Nephron (organoid): ENCODE data around the gene NAA10.
A peak's percentile ranks its signal among the peaks of the same experiment; 100 is the strongest.

Experiments used
- H3K27ac Mint-ChIP-seq, 3 experiments: 2 replicates each; pipeline ENCODE4 v1.8.0; 2020; ENCODE audit warnings: mixed read lengths in 3 of 3, mild to moderate bottlenecking in 2 of 3, moderate library complexity in 1 of 3
- H3K27me3 Mint-ChIP-seq: 2 replicates; pipeline ENCODE4 v1.8.0; 2021; ENCODE audit warnings: low read depth, mild to moderate bottlenecking, moderate library complexity, mixed read lengths
- H3K36me3 Mint-ChIP-seq: 2 replicates; pipeline ENCODE4 v1.8.0; 2020; ENCODE audit warnings: low read depth, mixed read lengths
- H3K4me1 Mint-ChIP-seq: 2 replicates; pipeline ENCODE4 v1.8.0; 2020; ENCODE audit warnings: mixed read lengths
- H3K4me3 Mint-ChIP-seq, 3 experiments: 2 replicates each; pipeline ENCODE4 v1.8.0; 2020; ENCODE audit warnings: mild to moderate bottlenecking in 3 of 3, mixed read lengths in 3 of 3, moderate library complexity in 2 of 3
- H3K9me3 Mint-ChIP-seq: 2 replicates; pipeline ENCODE4 v1.8.0; 2020; ENCODE audit warnings: mixed read lengths
- CTCF ChIP-seq, 3 experiments: fragments of 200-600 bp; sonication (generic); IDR thresholded peaks; one replicate each; pipeline ENCODE4 v1.5.0; 2021; ENCODE audit warnings: antibody characterized with exemption in 3 of 3; ENCODE audit not compliant: unreplicated experiment in 3 of 3

The NAA10 gene

GRCh38 chrX:153901753-153902140, 33.1 kb downstream of the NAA10 start:
- Mint-ChIP-seq H3K4me1 (peaks cover 17% of the 10 kb centered on the region), H3K27me3 (no peaks in the 10 kb centered on the region), H3K36me3 (no peaks in the 10 kb centered on the region), H3K27ac (peak overlapping the region in 1 of 3 experiments; percentile 81), H3K9me3 (peaks cover 9% of the 10 kb centered on the region), H3K4me3 (peak overlapping the region in 2 of 3 experiments; percentile 54 to 64)
- TF ChIP-seq CTCF (IDR thresholded peaks at IDR 0.05; ENCODE audit: unreplicated experiment in 3 of 3): no peak

GRCh38 chrX:153900831-153901752, 33.7 kb downstream of the NAA10 start:
- Mint-ChIP-seq H3K36me3 (no peaks in the 10 kb centered on the region), H3K27ac (peak overlapping the region in 2 of 3 experiments; percentile 70 to 81), H3K4me1 (peaks cover 17% of the 10 kb centered on the region), H3K27me3 (no peaks in the 10 kb centered on the region), H3K9me3 (peaks cover 9% of the 10 kb centered on the region), H3K4me3 (peak overlapping the region; percentile 13 to 64 (median 54))
- no peak for TF ChIP-seq CTCF (IDR thresholded peaks at IDR 0.05; ENCODE audit: unreplicated experiment in 3 of 3)

- Mint-ChIP-seq H3K27me3 (no peaks in the 10 kb centered on the region), H3K4me3 (no peak overlapping the region), H3K36me3 (no peaks in the 10 kb centered on the region), H3K27ac (no peak overlapping the region), H3K9me3 (peaks cover 22% of the 10 kb centered on the region), H3K4me1 (peaks cover 17% of the 10 kb centered on the region)
- no peak for TF ChIP-seq CTCF (IDR thresholded peaks at IDR 0.05; ENCODE audit: unreplicated experiment in 3 of 3)
Measured at GRCh38 chrX:153897899-153898298, 36.9 kb downstream of the NAA10 start.

GRCh38 chrX:153889123-153889522, 45.7 kb downstream of the NAA10 start:
- Mint-ChIP-seq H3K9me3 (peaks cover 34% of the 10 kb centered on the region), H3K4me3 (no peak overlapping the region), H3K4me1 (no peaks in the 10 kb centered on the region), H3K27me3 (peaks cover 34% of the 10 kb centered on the region), H3K27ac (no peak overlapping the region), H3K36me3 (no peaks in the 10 kb centered on the region)
- no peak for TF ChIP-seq CTCF (IDR thresholded peaks at IDR 0.05; ENCODE audit: unreplicated experiment in 3 of 3)

GRCh38 chrX:153888344-153888743, 46.5 kb downstream of the NAA10 start:
- H3K4me3 Mint-ChIP-seq: no peak overlapping the region
- no peak overlapping the region for H3K27ac Mint-ChIP-seq
- H3K9me3 Mint-ChIP-seq: peaks cover 29% of the 10 kb centered on the region
- H3K4me1 Mint-ChIP-seq: no peaks in the 10 kb centered on the region
- no peak for TF ChIP-seq CTCF (IDR thresholded peaks at IDR 0.05; ENCODE audit: unreplicated experiment in 3 of 3)
- H3K27me3 Mint-ChIP-seq: peaks cover 35% of the 10 kb centered on the region
- H3K36me3 Mint-ChIP-seq: no peaks in the 10 kb centered on the region

GRCh38 chrX:153887385-153887784, 47.5 kb downstream of the NAA10 start:
- H3K27me3 Mint-ChIP-seq: peaks cover 41% of the 10 kb centered on the region
- no peak for TF ChIP-seq CTCF (IDR thresholded peaks at IDR 0.05; ENCODE audit: unreplicated experiment in 3 of 3)
- H3K4me1 Mint-ChIP-seq: no peaks in the 10 kb centered on the region
- peaks cover 21% of the 10 kb centered on the region for H3K9me3 Mint-ChIP-seq
- no peak overlapping the region for H3K27ac Mint-ChIP-seq
- H3K36me3 Mint-ChIP-seq: no peaks in the 10 kb centered on the region
- peak overlapping the region in 2 of 3 experiments; percentile 15 to 28 for H3K4me3 Mint-ChIP-seq
